HG03108 (cell line): ENCODE data around the gene ARHGEF16.

Experiments
- ATAC-seq: cut with Tn5 transposase; IDR thresholded peaks from one replicate; pipeline ENCODE4 v1.9.1; 2021; ENCODE audit warnings: moderate library complexity; ENCODE audit not compliant: unreplicated experiment

The ARHGEF16 gene

DNA sequence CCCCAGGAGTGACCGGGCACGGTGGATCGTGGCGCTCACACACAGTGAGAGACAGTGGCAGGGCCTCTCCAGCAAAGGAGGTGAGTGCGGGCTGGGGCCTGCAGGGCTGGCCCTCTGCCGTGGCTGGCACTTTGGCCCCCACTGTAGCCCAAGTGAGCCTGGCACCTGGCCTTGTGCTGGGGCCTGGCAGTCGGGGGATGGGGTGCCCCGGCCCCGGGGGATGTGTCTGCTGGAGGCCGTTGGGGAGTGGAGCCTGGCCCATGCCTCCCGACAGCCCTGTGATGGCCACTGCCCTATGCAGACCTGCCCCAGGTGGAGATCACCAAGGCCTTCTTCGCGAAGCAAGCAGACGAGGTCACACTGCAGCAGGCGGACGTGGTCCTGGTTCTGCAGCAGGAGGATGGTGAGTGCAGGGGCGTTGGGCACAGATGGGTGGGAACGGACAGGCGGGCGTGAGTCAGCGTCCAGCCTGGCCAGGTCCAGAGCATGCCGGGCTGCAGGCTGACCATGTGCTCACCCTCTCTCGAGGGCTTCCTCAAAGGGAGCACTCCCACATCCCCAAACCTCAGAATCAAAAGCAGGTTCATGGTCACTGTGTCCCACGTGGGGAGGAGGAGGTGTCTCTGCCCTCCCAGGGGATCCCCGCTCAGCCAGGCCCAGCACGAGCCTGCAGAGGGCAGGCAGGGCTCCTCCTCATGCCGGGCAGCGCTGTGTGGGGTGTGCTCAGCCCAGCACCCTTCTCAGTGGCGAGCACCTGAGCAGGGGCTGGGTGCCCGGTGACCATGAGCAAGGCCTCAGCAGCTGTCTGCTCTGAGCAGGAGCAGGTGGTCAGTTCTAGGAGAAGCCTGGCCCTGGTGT lies 25.3 kb downstream of the ARHGEF16 start:
- ATAC-seq, result no peak

DNA sequence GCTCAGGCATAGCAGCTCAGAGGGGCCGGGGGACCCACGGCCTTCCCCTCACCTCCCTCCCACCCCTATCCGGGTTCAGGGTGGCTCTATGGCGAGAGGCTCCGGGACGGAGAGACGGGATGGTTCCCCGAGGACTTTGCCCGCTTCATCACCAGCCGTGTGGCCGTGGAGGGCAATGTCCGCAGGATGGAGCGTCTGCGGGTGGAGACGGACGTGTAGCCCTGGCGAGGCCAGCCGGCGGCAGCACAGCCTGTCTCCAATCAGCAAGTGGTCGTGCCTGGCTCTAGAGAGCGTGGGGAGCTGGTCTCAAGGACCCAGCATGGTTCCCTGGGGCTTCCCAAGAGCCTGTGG lies 25.9 kb downstream of the ARHGEF16 start:
- ATAC-seq, result no peak

- no peak for ATAC-seq
These were observed 26.6 kb downstream of the ARHGEF16 start for GRCh38 chr1:3481046-3481445.

GRCh38 chr1:3481836-3482375 lies 27.4 kb downstream of the ARHGEF16 start:
- no peak for ATAC-seq

GRCh38 chr1:3482378-3482849 lies 27.9 kb downstream of the ARHGEF16 start:
- no peak for ATAC-seq

DNA sequence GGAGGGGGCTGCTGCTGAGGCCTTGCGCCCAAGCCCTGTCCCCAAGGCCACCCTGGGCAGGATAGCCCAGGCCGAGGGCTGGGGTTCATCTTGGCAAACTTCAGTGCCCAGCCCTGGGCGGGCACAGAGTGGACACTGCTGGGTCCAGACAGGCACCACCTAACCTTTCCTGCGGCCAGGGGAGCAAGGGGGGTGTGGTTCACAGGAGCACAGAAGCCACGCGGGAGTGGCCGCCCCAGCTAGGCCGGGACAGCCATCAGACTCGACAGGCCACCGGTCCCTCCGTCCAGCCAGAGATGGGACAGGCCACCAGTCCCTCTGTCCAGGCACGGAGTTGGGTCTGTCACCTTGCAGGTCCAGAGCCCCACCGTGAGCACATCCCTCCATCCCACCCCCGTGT lies 28.9 kb downstream of the ARHGEF16 start:
- ATAC-seq, result no peak

DNA sequence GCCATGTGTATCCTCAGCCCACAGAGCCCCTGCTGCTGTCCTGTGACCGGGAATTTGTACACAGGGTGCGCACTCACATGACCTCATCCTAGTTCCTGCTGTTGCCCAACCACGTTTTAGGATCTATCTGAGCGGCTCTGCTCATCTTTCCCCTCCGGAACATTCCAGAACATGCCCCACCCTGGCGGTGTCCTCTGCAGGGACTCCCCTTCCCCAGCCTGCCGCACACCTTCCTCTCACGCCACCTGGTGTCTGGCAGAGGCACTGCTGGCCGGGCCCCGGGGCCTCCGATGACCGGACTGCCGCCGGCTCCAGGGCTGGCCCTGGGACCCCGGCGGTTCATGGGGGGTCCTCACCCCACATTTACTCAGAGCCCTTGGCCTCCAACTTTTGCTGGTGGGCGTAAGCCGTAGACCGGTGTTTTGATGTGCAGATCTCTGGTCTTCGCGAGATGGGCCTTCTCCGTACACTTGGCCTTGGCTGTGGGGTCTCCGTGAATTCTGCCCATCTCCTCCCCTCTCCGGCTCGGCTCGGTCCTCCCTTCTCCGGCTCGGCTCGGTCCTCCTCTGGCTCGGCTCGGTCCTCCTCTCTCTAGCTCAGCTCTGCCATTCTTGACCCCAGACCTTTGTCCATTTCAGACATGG lies 29.5 kb downstream of the ARHGEF16 start:
- no peak for ATAC-seq

DNA sequence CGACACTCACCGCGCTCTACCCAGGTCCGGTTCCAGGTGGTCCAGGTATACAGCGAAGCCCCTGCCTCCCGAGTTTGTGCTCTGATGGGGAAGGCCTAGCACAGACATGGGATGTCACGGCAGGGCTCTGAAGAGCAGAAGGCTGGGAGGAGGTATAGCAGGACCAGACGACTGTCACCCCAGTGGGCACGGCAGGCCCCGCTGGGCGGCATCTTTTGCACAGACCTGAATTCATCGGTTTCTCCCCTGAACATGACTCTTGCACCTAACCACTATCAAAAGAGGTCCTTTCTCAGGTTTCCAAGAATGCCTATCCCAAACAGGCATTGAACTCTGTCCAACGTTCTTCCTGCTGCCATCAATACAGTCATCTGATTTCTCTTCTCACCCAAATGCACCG lies 30.6 kb downstream of the ARHGEF16 start:
- no peak for ATAC-seq

- ATAC-seq, result no peak
These were observed 34.0 kb downstream of the ARHGEF16 start for GRCh38 chr1:3488432-3488831.

DNA sequence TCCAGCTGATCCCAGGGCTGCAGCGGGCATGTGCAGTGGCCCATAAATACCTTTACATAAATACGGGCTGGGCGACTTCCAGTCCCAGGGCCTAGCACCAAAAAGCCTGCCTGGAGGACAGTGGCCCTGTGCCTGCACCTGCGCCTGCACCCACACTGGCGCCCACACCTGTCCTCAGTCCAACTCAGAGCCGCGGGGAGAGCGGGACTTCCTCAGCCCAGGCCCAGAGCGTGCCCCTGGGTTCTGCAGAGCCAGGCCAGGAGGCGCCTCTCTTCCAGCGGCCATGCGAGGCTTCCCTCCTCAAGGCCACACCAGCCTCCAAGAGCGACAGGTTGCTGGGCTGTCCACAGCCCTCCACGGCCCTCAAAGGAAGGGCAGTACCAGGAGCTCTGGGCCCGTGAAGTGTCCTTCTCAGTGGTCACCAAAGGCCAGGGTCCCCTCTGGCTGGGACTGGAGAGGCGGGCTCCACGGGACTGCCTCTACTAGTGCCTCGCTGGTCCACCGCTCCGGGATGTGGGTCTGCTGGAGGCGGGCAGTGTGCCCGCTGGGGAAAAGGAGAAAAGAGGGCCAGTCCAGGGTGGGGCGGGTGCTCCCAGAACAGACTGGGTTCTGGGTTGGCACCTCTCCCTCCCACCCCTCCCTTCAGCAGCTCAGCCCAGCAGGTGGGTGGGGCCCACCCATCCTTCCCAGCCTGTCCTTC lies 35.7 kb downstream of the ARHGEF16 start:
- ATAC-seq, result no peak

DNA sequence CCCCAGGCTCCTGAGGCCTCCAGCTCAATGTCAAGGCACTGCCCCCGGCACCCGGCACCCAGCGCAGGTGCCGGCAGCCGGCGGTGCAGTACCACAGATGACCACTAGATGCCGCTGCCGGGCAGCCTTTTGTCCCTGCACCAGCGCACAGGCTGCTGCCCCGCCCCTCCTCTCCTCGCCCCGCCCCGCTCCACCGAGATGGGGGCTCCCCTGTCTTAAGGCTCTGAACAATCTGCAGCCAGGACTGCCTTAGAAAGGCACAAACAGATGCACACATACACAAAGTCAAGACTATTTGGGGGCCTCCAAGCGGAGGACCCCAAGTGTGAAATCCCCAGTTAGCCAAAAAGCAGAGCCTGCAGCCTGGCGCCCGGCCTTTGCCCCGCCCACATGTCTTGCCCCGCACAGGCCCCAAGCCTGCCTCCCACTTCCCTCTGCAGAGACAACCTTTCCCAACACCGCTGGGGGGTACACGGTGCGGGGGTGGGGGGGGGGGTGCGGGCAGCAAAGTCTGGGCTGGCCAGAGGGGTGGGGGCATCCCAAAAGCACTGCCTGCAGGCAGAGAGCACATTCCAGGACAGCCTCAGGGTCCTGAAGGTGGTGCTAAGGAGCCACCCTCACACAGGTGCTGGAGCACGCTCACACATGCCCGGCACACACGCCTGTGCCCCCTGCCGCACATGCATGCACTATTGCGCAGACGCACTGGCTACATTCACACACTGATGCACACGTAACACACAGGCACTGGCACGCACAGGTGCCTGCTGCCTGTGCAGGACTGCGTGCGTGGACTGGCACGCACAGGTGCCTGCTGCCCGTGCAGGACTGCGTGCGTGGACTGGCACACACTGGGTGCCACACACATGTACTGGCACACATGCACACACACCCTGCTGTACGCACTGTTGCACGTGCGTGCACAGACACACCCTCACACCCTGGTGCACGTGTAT lies 37.1 kb downstream of the ARHGEF16 start:
- ATAC-seq, result no peak

DNA sequence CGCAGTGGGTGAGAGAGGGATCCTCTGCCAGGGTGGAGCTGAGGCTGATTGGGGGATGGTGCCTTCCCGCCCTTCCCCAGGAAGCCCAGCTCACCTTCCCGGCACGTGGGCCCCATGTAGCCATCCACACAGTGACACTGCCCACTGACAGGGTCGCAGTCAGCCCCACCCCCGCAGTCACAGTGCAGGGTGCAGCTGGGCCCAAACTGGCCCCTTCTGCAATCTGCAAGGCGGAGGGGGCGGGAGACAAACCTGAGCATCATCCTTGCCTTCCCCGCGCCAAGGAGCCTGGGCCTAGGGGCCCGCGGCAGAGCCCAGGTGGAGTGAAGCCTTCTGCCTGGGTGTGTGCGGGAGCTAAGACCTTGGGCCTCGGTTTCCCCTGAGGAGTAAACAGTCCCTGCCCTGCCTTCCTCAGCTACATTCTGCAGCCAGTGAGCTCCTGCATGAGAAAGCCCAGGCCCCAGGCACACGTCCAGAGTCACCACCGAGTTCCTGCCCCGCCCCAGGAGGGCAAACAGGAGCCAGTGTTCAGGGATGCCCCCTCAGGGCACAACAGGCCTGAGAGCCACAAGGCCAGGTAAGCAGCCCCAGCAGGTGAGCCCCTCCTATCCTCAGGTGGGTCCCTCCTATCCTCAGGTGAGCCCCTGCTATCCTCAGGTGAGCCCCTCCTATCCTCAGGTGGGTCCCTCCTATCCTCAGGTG lies 38.2 kb downstream of the ARHGEF16 start:
- ATAC-seq, result no peak

DNA sequence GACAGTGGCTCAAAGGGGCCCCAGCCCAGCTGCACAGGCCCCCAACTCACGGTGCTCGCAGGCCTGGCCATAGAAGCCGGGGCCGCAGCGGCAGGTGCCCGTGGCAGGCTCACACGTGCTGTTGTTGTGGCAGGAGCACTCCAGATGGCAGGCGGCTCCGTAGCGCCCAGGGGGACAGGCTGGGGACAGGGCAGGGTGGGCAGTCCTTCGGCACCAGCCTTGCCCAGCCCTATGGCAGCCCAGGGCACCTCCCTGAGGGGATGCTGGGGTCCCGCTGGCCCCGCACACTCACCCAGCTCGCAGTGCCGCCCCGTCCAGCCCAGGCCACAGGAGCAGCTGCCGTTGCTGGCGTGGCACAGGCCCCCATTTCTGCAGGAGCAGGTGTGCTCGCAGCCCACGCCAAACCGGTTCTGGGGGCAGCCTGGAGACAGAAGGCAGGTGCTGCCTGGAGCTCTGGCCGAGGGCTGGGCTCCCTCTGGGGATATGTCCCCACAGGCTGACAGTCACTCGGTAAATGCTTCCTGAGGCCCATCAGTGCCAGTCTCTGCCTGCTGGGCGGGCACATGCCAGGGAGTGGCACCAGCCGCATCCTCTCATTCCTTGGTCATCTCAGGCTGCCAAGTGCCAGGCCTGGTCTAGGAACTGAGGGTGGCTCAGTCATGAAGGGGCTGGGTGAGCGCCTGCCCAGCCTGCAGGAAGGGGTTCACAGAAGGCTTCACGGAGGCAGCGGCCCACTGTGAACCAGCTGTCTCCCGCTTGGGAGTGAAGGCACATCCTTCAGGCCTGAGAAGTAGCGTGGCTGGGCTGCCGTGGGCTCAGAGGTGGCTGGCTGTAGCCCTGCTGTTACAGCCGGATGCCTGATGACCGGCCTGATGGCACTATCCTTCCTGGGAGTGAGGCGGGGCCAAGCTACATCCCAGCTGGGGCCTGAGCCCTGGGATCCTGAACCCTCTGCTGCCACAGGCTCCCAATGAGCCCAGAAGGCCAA lies 40.1 kb downstream of the ARHGEF16 start:
- no peak for ATAC-seq

- ATAC-seq, result no peak
These were observed 41.6 kb downstream of the ARHGEF16 start for GRCh38 chr1:3495776-3496745.

- no peak for ATAC-seq
These were observed 42.5 kb downstream of the ARHGEF16 start for GRCh38 chr1:3496916-3497315.

GRCh38 chr1:3497521-3497920 lies 43.1 kb downstream of the ARHGEF16 start:
- no peak for ATAC-seq

DNA sequence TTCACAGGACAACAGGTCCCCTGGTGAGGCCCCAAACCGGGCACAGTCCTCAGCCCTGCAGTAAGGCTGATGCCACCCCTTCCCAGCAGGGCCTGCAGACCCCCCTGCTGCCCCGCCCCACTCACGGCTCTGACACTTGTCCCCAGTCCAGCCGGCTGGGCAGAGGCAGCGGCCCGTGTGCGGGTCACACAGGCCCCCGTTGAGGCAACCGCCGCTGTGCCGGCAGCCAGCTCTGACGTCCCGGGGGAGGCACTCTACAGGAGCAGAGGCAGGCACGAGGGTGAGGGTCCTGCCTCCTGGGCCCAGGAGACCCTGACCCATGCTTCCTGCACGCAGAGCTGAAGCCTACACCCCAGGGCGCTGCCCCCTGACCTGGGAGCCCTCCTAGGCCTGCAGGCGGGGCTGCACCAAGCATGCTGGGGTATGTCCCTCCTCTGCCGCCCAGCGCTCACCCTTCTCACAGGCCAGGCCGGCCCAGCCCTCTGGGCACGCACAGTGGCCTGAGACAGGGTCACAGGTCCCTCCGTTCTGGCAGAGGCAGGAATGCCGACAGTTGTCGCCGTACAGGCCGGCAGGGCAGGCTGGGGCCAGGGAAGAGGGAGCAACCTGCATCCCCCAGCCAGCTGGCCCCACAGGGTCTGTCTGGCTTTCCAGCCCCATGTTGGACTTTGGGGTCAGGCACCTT lies 43.9 kb downstream of the ARHGEF16 start:
- no peak for ATAC-seq
